ENCODE data around the gene AHCYL1.

Gene AHCYL1

GRCh38 chr1:109977225-109977624 is 7.3 kb upstream of the AHCYL1 start:
- Histone ChIP-seq H3K27me3 (ENCODE audit: low read length) (no peaks in the 10 kb centered on the region), H3K27ac (ENCODE audit: low read depth, low read length) (no peak overlapping the region), H3K36me3 (ENCODE audit: low read length) (no peaks in the 10 kb centered on the region), H2AFZ (ENCODE audit: low read depth, low read length, severe bottlenecking) (no peak overlapping the region), H3K79me2 (ENCODE audit: insufficient read depth, low read length) (no peaks in the 10 kb centered on the region), H3K9me2 (replicated peaks; ENCODE audit: insufficient read depth, low read length) (no peaks in the 10 kb centered on the region), H3K9me3 (ENCODE audit: insufficient read depth, low read length) (no peaks in the 10 kb centered on the region), H3K9ac (ENCODE audit: low read length) (no peak overlapping the region), H3K4me3 (ENCODE audit: insufficient read depth, low read length, poor library complexity, severe bottlenecking) (no peak overlapping the region), H3F3A (ENCODE audit: insufficient read depth) (no peaks in the 10 kb centered on the region), H3K4me2 (ENCODE audit: low read depth, low read length, poor library complexity, severe bottlenecking) (no peak overlapping the region), H4K20me1 (ENCODE audit: low read depth, low read length) (no peaks in the 10 kb centered on the region)
- TF ChIP-seq CTCF (IDR thresholded peaks at IDR 0.05; ENCODE audit: insufficient read depth, low read length, poor library complexity, severe bottlenecking) (no peak), EZH2phosphoT487 (conservative IDR thresholded peaks at IDR 0.05; ENCODE audit: low read length) (no peak)

GRCh38 chr1:109977657-109978378 is 6.7 kb upstream of the AHCYL1 start:
- no peak overlapping the region for H3K9ac ChIP-seq (ENCODE audit: low read length)
- no peaks in the 10 kb centered on the region for H3K79me2 ChIP-seq (ENCODE audit: insufficient read depth, low read length)
- no peak for TF ChIP-seq EZH2phosphoT487 (conservative IDR thresholded peaks at IDR 0.05; ENCODE audit: low read length)
- TF ChIP-seq CTCF (IDR thresholded peaks at IDR 0.05; ENCODE audit: insufficient read depth, low read length, poor library complexity, severe bottlenecking): no peak
- no peak overlapping the region for H3K4me3 ChIP-seq (ENCODE audit: insufficient read depth, low read length, poor library complexity, severe bottlenecking)
- H3K9me3 ChIP-seq (ENCODE audit: insufficient read depth, low read length): no peaks in the 10 kb centered on the region
- no peaks in the 10 kb centered on the region for H3K36me3 ChIP-seq (ENCODE audit: low read length)
- no peak overlapping the region for H2AFZ ChIP-seq (ENCODE audit: low read depth, low read length, severe bottlenecking)
- H3F3A ChIP-seq (ENCODE audit: insufficient read depth): no peaks in the 10 kb centered on the region
- H3K9me2 ChIP-seq (replicated peaks; ENCODE audit: insufficient read depth, low read length): no peaks in the 10 kb centered on the region
- H3K27ac ChIP-seq (ENCODE audit: low read depth, low read length): no peak overlapping the region
- H3K27me3 ChIP-seq (ENCODE audit: low read length): no peaks in the 10 kb centered on the region
- no peaks in the 10 kb centered on the region for H4K20me1 ChIP-seq (ENCODE audit: low read depth, low read length)
- no peak overlapping the region for H3K4me2 ChIP-seq (ENCODE audit: low read depth, low read length, poor library complexity, severe bottlenecking)

GRCh38 chr1:109978761-109979488 is 5.6 kb upstream of the AHCYL1 start:
- Histone ChIP-seq H4K20me1 (ENCODE audit: low read depth, low read length) (no peaks in the 10 kb centered on the region), H3K9ac (ENCODE audit: low read length) (no peak overlapping the region), H3K4me2 (ENCODE audit: low read depth, low read length, poor library complexity, severe bottlenecking) (no peak overlapping the region), H3F3A (ENCODE audit: insufficient read depth) (no peaks in the 10 kb centered on the region), H3K27me3 (ENCODE audit: low read length) (no peaks in the 10 kb centered on the region), H3K9me2 (replicated peaks; ENCODE audit: insufficient read depth, low read length) (no peaks in the 10 kb centered on the region), H2AFZ (ENCODE audit: low read depth, low read length, severe bottlenecking) (no peak overlapping the region), H3K4me3 (ENCODE audit: insufficient read depth, low read length, poor library complexity, severe bottlenecking) (no peak overlapping the region), H3K79me2 (ENCODE audit: insufficient read depth, low read length) (no peaks in the 10 kb centered on the region), H3K9me3 (ENCODE audit: insufficient read depth, low read length) (no peaks in the 10 kb centered on the region), H3K27ac (ENCODE audit: low read depth, low read length) (no peak overlapping the region), H3K36me3 (ENCODE audit: low read length) (no peaks in the 10 kb centered on the region)
- no peak for TF ChIP-seq EZH2phosphoT487 (conservative IDR thresholded peaks at IDR 0.05; ENCODE audit: low read length)
- no peak for TF ChIP-seq CTCF (IDR thresholded peaks at IDR 0.05; ENCODE audit: insufficient read depth, low read length, poor library complexity, severe bottlenecking)
